Endothelial cell of umbilical vein (primary cell): ENCODE data around the gene IGSF5.

Experiments used
- CTCF ChIP-seq, 2 donors: IDR thresholded peaks; 1 replicate in 1 of 2; 2 replicates in 1 of 2; pipeline ENCODE4 v1.5.1; 2011; ENCODE audit warnings: low read length in 2 of 2, mild to moderate bottlenecking in 2 of 2, moderate library complexity in 2 of 2, control low read depth in 1 of 2, inconsistent platforms in 1 of 2, low read depth in 1 of 2; ENCODE audit not compliant: insufficient read depth in 1 of 2; ENCODE audit errors: extremely low read depth in 1 of 2
- EZH2 ChIP-seq: IDR thresholded peaks from 2 replicates; pipeline ENCODE4 v1.6.1; 2012; ENCODE audit warnings: borderline replicate concordance, low read depth, mild to moderate bottlenecking, moderate library complexity, low read length, inconsistent platforms; ENCODE audit not compliant: severe bottlenecking
- FOS ChIP-seq: IDR thresholded peaks from 2 replicates; pipeline ENCODE4 v1.6.1; 2011; ENCODE audit warnings: mild to moderate bottlenecking, low read length, moderate library complexity, borderline replicate concordance; ENCODE audit not compliant: insufficient read depth
- GATA2 ChIP-seq: IDR thresholded peaks from 2 replicates; pipeline ENCODE4 v1.7.0; 2011; ENCODE audit warnings: low read depth, mild to moderate bottlenecking, moderate library complexity, mixed read lengths, low read length; ENCODE audit not compliant: insufficient read length, insufficient read depth
- JUN ChIP-seq: IDR thresholded peaks from 2 replicates; pipeline ENCODE4 v1.6.1; 2011; ENCODE audit warnings: borderline replicate concordance, low read depth; ENCODE audit not compliant: insufficient read length, insufficient read depth
- MAX ChIP-seq: IDR thresholded peaks from 2 replicates; pipeline ENCODE4 v1.6.1; 2011; ENCODE audit not compliant: insufficient read depth, insufficient read length
- MYC ChIP-seq: IDR thresholded peaks from one replicate; pipeline ENCODE4 v1.6.1; 2011; ENCODE audit warnings: mild to moderate bottlenecking, low read depth, low read length
- POLR2A ChIP-seq: IDR thresholded peaks from 2 replicates; pipeline ENCODE4 v1.6.1; 2012; ENCODE audit warnings: low read depth, mild to moderate bottlenecking, control low read depth, low read length
- POLR2AphosphoS5 ChIP-seq: IDR thresholded peaks from 2 replicates; pipeline ENCODE4 v1.6.1; 2012; ENCODE audit warnings: low read depth, mild to moderate bottlenecking, control low read depth, low read length, moderate library complexity; ENCODE audit not compliant: insufficient read depth

- TF ChIP-seq CTCF (IDR thresholded peaks at IDR 0.05; ENCODE audit: extremely low read depth in 1 of 2, insufficient read depth in 1 of 2, low read depth in 1 of 2, low read length in 2 of 2) (no peak), MAX (no peak), EZH2 (no peak), POLR2A (no peak), POLR2AphosphoS5 (no peak), JUN (no peak), MYC (no peak), FOS (no peak), GATA2 (no peak)
Measured at GRCh38 chr21:39776589-39776988, 31.6 kb downstream of the IGSF5 start.
